Sigmoid colon (tissue), 7 donors: ENCODE data around the gene FSD1. TPM values are rescaled to one million over a fixed set of nuclear protein-coding genes. Genes with fewer than 3 reads are reported as not detected.
"Not testable (repeated sequence)": the region's sequence is repeated elsewhere in the genome, so short reads cannot be mapped to it uniquely, and the experiment has no call there.

Experiments
- DNase-seq: peaks from one replicate; pipeline ENCODE4 v3.0.0-alpha.2; 2019
- H3K27ac ChIP-seq, 4 donors: fragments of 200-600 bp; sonication (generic); one replicate each; pipeline ENCODE4 v1.5.1; 2016 to 2019; ENCODE audit warnings: mild to moderate bottlenecking in 1 of 4
- H3K27me3 ChIP-seq, 3 donors: fragments of 200-600 bp; sonication (generic); one replicate each; pipeline ENCODE4 v1.5.1; 2019; ENCODE audit warnings: mild to moderate bottlenecking in 1 of 3
- H3K36me3 ChIP-seq, 4 donors: fragments of 200-600 bp; sonication (generic); one replicate each; pipeline ENCODE4 v1.5.1; 2016 to 2019
- H3K4me1 ChIP-seq, 4 donors: fragments of 200-600 bp; sonication (generic); one replicate each; pipeline ENCODE4 v1.5.1; 2017 to 2019
- H3K4me3 ChIP-seq, 4 donors: fragments of 200-600 bp; sonication (generic); one replicate each; pipeline ENCODE4 v1.5.1; 2017 to 2019; ENCODE audit warnings: mild to moderate bottlenecking in 2 of 4, moderate library complexity in 1 of 4
- H3K9me3 ChIP-seq, 4 donors: fragments of 200-600 bp in 3 of 4; sonication (generic) in 3 of 4; one replicate each; pipeline versions ENCODE4 v1.5.1 to v1.6.1; 2013 to 2019
- CTCF ChIP-seq, 4 experiments: fragments of 450-650 bp in 3 of 4; fragments of 200-600 bp in 1 of 4; IDR thresholded peaks; one replicate each; pipeline ENCODE4 v1.5.1; 2016 to 2019; ENCODE audit warnings: antibody characterized with exemption in 4 of 4, mild to moderate bottlenecking in 3 of 4, moderate library complexity in 2 of 4
- EP300 ChIP-seq, 4 donors: sonication (generic); formaldehyde crosslinking; IDR thresholded peaks; one replicate each; pipeline ENCODE4 v1.6.1; 2017; ENCODE audit warnings: antibody characterized with exemption in 4 of 4
- POLR2A ChIP-seq, 2 donors: fragments of 450-650 bp; IDR thresholded peaks; one replicate each; pipeline ENCODE4 v1.6.1; 2016; ENCODE audit warnings: antibody characterized with exemption in 2 of 2, mild to moderate bottlenecking in 2 of 2, moderate library complexity in 2 of 2
- POLR2AphosphoS5 ChIP-seq, 4 donors: sonication (generic); formaldehyde crosslinking; IDR thresholded peaks; one replicate each; pipeline ENCODE4 v1.6.1; 2017; ENCODE audit warnings: antibody characterized with exemption in 4 of 4
- WGBS, 2 donors: extraction: QIAGEN DNeasy Blood & Tissue Kit; methylation state at CpG; one replicate each; pipeline ENCODE4 v1.1.7; 2013; 5-methylcytosine and 5-hydroxymethylcytosine counted together
- intact Hi-C: fragments of 100-400 bp; cut with DNase I; formaldehyde crosslinking; loops from one replicate; pipeline ENCODE4 v1.15.1; 2023
- polyA plus RNA-seq, 3 donors: library from polyadenylated mRNA; stranded (reverse); fragments of 200-250 nt; gene quantifications; one replicate each; pipeline ENCODE4 v1.2.3, GENCODE V29; 2013
- total RNA-seq, 4 donors: library from RNA; depleted of rRNA; stranded (reverse); fragments of >200 nt; gene quantifications; one replicate each; pipeline ENCODE4 v1.1.0, GENCODE V29; 2016
- donor health status: healthy with polysubstance abuse.
- donor health status: Bipolar disorder and iron deficiency.
- donor health status: healthy.

The FSD1 gene
- total and polyA plus RNA-seq, 7 donors: 1.1 to 2.6 (median 1.5) TPM; not detected in 3

- Histone ChIP-seq H3K36me3 (peaks cover 13 to 83% (median 21%) of the 10 kb centered on the region in 4 donors), H3K4me3 (no peak overlapping the region), H3K4me1 (no peaks in the 10 kb centered on the region), H3K9me3 (no peaks in the 10 kb centered on the region), H3K27me3 (no peaks in the 10 kb centered on the region), H3K27ac (no peak overlapping the region)
- no peak for TF ChIP-seq POLR2AphosphoS5 (IDR thresholded peaks at IDR 0.05)
- TF ChIP-seq EP300 (IDR thresholded peaks at IDR 0.05): no peak
- TF ChIP-seq POLR2A (IDR thresholded peaks at IDR 0.05): no peak
- TF ChIP-seq CTCF (IDR thresholded peaks at IDR 0.05): no peak
- intact Hi-C loops: loop anchor here (2.0 kb wide), 1 partner anchor 85 kb away; no protein-coding TSS in a partner anchor
- no peak for DNase-seq
- WGBS, 2 donors: 37 to 91% methylated on average over 30 of the region's 30 CpGs
Observed at GRCh38 chr19:4267901-4268815, 36.2 kb upstream of the FSD1 start.

- DNase-seq: no peak
- no peaks in the 10 kb centered on the region for H3K27me3 ChIP-seq
- no peaks in the 10 kb centered on the region for H3K4me1 ChIP-seq
- H3K36me3 ChIP-seq: peaks cover 13 to 76% (median 20%) of the 10 kb centered on the region in 4 donors
- 75 to 91% methylated on average over 13 of the region's 13 CpGs for WGBS, 2 donors
- TF ChIP-seq CTCF (IDR thresholded peaks at IDR 0.05) (no peak), POLR2A (IDR thresholded peaks at IDR 0.05) (no peak), EP300 (IDR thresholded peaks at IDR 0.05) (no peak), POLR2AphosphoS5 (IDR thresholded peaks at IDR 0.05) (no peak)
- intact Hi-C loops: no loop called here
- H3K27ac ChIP-seq: no peak overlapping the region
- H3K4me3 ChIP-seq: no peak overlapping the region
- H3K9me3 ChIP-seq: no peaks in the 10 kb centered on the region
Observed at GRCh38 chr19:4268816-4269430, 35.5 kb upstream of the FSD1 start.

GRCh38 chr19:4272894-4273293 lies 31.5 kb upstream of the FSD1 start:
- intact Hi-C loops: no loop called here
- H3K4me1 ChIP-seq: no peaks in the 10 kb centered on the region
- DNase-seq: no peak
- peaks cover 0 to 6% (median 1%) of the 10 kb centered on the region in 3 donors for H3K27me3 ChIP-seq
- WGBS, 2 donors: 87 to 89% methylated on average over 10 of the region's 10 CpGs
- no peak overlapping the region for H3K27ac ChIP-seq
- TF ChIP-seq POLR2AphosphoS5 (IDR thresholded peaks at IDR 0.05) (no peak), EP300 (IDR thresholded peaks at IDR 0.05) (no peak), CTCF (IDR thresholded peaks at IDR 0.05) (no peak), POLR2A (IDR thresholded peaks at IDR 0.05) (no peak)
- no peaks in the 10 kb centered on the region for H3K9me3 ChIP-seq
- peaks cover 5 to 43% (median 13%) of the 10 kb centered on the region in 4 donors for H3K36me3 ChIP-seq
- no peak overlapping the region for H3K4me3 ChIP-seq

GRCh38 chr19:4274321-4274686 lies 30.1 kb upstream of the FSD1 start:
- DNase-seq, H3K27ac ChIP-seq, H3K4me1 ChIP-seq, H3K4me3 ChIP-seq, intact Hi-C loops, H3K9me3 ChIP-seq: not testable (repeated sequence)
- WGBS, 2 donors: 89 to 92% methylated on average over 6 of the region's 6 CpGs
- Histone ChIP-seq H3K27me3 (peaks cover 9 to 20% (median 15%) of the 10 kb centered on the region in 3 donors), H3K36me3 (peaks cover 0 to 29% (median under 1%) of the 10 kb centered on the region in 4 donors)

- Histone ChIP-seq H3K4me3 (no peak overlapping the region), H3K27ac (no peak overlapping the region), H3K27me3 (peaks cover 23 to 49% (median 40%) of the 10 kb centered on the region in 3 donors), H3K4me1 (peaks cover 0 to 17% (median 14%) of the 10 kb centered on the region in 4 donors), H3K36me3 (peaks cover 0 to 3% (median 0%) of the 10 kb centered on the region in 4 donors), H3K9me3 (no peaks in the 10 kb centered on the region)
- intact Hi-C loops: no loop called here
- no peak for DNase-seq
- WGBS, 2 donors: 38 to 56% methylated on average over 16 of the region's 16 CpGs
- no peak for TF ChIP-seq POLR2A (IDR thresholded peaks at IDR 0.05)
Observed at GRCh38 chr19:4277191-4277696, 27.2 kb upstream of the FSD1 start.
